KBM-7 (cell line): Measurements from ENCODE around the gene MUS81.

Experiments
- DNase-seq: peaks from one replicate; pipeline ENCODE4 v3.0.0-alpha.2; 2015
- in situ Hi-C: fragments of 300-500 bp; cut with MboI; formaldehyde crosslinking; loops from 2 replicates; pipeline ENCODE4 v1.14.3; 2020; ENCODE audit warnings: low sequenced_read_pairs, low pct_unique_long_range_greater_than_20kb, mixed read lengths

MUS81 gene

GRCh38 chr11:65858681-65859087, 1.5 kb upstream of the MUS81 start:
- in situ Hi-C loops: no loop called here
- no peak for DNase-seq

- in situ Hi-C loops: no loop called here
These were observed 980 bp upstream of the MUS81 start for GRCh38 chr11:65859095-65859811.

GRCh38 chr11:65859812-65860277, 388 bp upstream of the MUS81 start:
- in situ Hi-C loops: no loop called here
- no peak for DNase-seq

More at GRCh38 chr11:65859095-65859811, 980 bp upstream of the MUS81 start:
- peak; percentile 97 for DNase-seq

GRCh38 chr11:65861165-65861505, 902 bp downstream of the MUS81 start:
- no peak for DNase-seq
- in situ Hi-C loops: no loop called here

GRCh38 chr11:65861533-65862183, 1.4 kb downstream of the MUS81 start:
- in situ Hi-C loops: no loop called here
- DNase-seq: no peak

GRCh38 chr11:65862191-65862735, 2.0 kb downstream of the MUS81 start:
- in situ Hi-C loops: no loop called here
- no peak for DNase-seq

GRCh38 chr11:65862941-65863888, 3.0 kb downstream of the MUS81 start:
- DNase-seq: no peak
- in situ Hi-C loops: no loop called here

- DNase-seq: no peak
- in situ Hi-C loops: no loop called here
These were observed 3.9 kb downstream of the MUS81 start for GRCh38 chr11:65863889-65864705.

- in situ Hi-C loops: no loop called here
- DNase-seq: no peak
These were observed 4.7 kb downstream of the MUS81 start for GRCh38 chr11:65864706-65865471.

GRCh38 chr11:65865550-65866172, 5.4 kb downstream of the MUS81 start:
- no peak for DNase-seq
- in situ Hi-C loops: no loop called here

- in situ Hi-C loops: no loop called here
- DNase-seq: no peak
These were observed 6.5 kb downstream of the MUS81 start for GRCh38 chr11:65866509-65867283.

GRCh38 chr11:65867284-65868071, 7.2 kb downstream of the MUS81 start:
- in situ Hi-C loops: no loop called here
- DNase-seq: no peak

GRCh38 chr11:65868076-65868667, 7.9 kb downstream of the MUS81 start:
- in situ Hi-C loops: no loop called here
- no peak for DNase-seq

- in situ Hi-C loops: no loop called here
These were observed 8.7 kb downstream of the MUS81 start for GRCh38 chr11:65868907-65869306.

GRCh38 chr11:65869643-65870306, 9.5 kb downstream of the MUS81 start:
- in situ Hi-C loops: no loop called here
- DNase-seq: no peak

More at GRCh38 chr11:65868907-65869306, 8.7 kb downstream of the MUS81 start:
- DNase-seq: no peak
